Cerebellar cortex (tissue), 1 donor: Measurements from ENCODE around the gene GRIK1.
"Not testable (repeated sequence)": the region's sequence is repeated elsewhere in the genome, so short reads cannot be mapped to it uniquely, and the experiment has no call there.

Experiments
- DNase-seq: peaks from one replicate; pipeline ENCODE4 v3.0.0-alpha.2; 2015; ENCODE audit warnings: low spot score

Gene GRIK1

DNA sequence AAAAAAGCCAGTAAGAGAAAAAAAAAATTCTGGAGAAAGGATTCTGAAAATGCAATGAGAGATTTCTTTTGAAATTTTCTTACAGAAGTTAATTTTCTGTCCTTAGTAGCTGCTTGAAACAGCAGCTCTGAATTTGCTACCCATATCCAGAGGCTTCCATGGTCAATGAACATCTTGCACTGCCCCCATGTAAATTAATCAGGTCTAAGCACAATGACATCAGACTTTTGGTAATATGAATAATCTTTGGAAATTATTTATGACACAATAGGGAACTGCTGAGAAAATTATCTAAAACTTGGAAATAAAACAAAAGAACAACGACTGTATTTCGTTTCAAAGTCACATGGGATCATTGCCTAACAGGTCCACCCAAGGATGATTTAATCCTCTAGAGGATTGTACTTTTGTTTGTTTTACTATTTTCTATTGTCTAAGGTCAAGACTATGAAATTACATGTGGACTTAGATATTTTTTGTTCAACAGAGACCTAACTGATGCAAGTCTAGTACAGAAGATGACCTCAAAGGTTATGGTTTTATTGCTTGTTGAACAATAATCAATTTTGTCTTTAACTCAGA, 328.9 kb downstream of the GRIK1 start:
- no peak for DNase-seq

DNA sequence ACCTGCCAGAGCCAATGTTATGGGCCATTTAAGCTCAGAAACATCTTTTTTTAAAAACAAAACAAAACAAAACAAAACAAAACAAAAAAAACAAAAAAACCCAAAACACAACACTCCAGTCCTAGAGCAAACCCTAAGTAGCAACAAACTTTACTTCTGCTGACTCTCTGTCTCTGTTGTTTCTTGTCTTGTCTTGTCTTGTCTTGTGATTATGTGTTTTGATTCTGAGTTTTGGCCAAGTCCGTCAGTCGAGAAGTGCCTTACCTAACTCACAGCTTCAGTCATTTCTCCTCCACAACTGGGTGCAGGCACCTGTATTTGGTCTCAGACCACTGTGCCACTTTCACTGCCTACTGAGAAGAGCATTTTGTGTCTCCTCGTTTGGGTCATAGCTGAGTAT, 333.2 kb downstream of the GRIK1 start:
- DNase-seq: no peak

DNA sequence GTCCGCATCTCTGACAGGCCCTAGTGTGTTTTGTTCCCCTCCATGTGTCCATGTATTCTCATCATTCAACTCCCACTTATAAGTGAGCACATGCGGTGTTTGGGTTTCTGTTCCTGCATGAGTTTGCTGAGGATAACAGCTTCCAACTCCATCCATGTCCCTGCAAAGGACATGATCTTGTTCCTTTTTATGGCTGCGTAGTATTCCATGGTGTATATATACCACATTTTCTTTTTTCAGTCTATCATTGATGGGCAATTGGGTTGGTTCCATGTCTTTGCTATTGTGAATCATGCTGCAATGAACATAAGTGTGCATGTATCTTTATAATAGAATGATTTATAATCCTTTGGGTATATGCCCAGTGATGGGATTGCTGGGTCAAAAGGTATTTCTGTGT, 334.6 kb downstream of the GRIK1 start:
- not testable (repeated sequence) for DNase-seq

DNA sequence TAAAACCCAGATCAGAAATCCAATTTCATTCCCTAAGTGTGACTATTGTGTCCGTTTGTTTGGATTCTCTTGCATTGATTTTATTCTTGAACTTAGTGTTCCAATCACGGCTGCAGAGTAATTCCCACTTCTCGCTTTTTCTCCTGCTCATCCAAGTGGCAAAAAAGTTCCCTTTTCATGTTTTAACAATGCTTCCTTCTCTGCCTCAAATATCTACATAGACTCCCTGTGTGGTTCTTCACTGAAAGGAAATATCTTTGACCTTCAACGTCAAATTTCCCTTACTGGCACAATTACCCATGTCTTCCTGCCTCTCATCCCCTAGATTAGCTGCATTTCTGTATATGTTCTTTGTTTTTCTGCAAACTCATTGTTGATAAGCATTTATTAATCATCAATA, 335.7 kb downstream of the GRIK1 start:
- no peak for DNase-seq

DNA sequence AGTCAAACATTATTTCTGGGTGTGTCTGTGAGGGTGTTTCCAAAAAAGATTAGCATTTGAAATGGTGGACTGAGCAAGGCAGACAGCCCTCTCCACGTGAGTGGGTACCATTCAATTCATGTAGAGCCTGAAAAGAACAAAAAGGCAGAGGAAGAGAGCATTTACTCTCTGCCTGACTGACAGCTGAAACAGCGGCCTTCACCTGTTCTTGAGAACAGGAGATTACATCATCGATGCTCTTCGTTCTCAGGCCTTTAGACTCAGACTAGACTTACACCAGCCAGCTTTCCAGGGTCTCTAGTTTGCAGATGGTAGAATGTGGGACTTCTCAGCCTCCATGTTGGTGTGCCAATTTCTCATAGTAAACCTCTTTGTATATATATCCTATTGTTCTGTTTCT, 338.7 kb downstream of the GRIK1 start:
- DNase-seq: no peak

DNA sequence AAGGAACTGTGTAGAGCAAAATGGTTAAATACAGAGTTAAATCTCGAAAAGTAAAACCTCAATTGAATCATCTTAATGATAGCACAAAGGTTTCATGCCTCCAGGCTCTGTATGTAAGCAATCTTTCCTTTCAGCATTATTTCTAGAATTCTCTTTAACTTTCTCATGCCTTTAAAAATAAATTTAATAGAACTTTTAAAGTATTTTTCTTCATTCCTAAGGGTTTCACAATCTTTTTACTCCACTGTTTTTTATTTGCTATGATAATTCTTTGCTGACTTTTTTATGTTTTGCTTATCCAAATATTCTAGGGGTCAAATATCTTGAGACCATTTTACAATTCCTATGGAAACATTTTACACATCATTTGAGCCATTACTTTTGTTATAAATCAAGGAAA, 353.1 kb downstream of the GRIK1 start:
- DNase-seq: no peak

DNA sequence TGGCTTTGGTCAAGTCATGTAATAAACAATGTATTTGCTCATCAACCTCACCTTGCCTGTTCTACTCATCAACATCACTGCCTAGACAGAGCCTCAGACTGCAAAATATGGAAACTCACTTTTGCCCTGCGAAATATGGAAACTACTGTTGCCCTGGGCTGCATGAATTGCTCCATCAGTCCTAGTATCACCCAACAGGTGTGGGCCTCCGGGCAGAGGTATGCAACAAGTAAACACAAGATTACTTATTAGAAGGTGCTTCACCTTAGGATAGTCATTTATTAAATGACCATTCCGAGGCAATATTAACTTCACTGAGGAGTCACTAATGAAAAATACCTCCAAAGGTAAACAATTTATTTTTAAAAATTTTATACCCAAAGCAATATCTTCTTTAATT, 354.3 kb downstream of the GRIK1 start:
- no peak for DNase-seq

DNA sequence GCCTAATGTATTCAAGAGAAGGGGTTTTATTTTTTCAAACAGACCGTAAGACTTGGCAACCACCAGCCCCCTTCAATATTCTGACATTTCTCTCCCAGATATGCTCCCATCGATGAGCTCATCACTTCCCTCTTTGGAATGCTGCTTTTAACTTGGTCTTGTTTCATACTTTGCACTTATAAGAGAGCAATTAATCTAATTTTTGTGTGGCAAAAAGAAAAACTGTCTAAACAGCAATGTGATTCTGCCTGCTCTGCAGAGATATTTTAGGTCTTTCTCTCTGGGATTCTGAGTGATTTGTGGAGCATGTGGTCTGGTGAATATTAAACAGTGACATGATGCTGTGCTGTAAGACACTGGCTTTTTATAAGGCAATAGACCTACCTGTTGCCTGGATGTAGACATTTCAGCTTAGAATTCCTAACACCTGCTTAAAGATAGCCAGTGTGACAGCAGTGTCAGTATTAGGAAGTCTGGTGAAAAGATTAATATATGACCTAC, 356.3 kb downstream of the GRIK1 start:
- no peak for DNase-seq

DNA sequence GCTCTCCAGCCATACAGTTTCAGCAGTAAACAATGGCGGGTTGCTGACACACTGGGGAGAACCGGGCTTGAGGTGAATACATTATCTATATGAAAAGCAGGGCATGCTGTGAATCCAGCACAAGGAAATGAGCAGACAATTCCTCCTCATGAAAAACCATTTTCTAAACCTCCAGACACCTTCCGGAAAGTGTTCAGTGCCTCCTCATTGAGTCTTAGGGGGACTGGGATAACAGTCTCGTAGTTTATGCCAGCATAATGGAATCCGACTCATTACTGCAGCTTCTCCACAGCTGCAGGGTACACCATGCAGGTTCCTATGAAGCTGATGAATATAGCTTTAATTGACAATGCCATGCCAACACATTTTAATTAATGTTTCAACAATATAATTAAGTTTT, 356.9 kb downstream of the GRIK1 start:
- no peak for DNase-seq

DNA sequence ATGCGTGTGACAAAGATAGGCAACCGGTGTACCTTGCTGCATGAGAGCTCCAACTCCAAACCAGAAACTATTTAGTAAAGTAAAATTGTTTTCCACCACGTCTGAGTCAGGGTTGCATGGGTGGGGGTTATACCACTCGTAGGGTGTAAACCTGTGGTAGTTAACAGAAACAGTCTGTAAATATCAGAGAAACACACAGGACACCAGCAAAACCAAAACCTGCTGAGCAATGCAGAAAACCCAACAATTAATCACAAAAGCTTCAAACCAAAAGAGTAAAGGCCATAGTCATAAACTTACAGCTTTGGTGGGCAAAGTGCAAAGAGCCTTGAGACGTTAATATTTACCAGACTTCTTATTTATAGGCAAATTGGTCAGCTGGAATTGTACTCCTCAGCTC, 358.4 kb downstream of the GRIK1 start:
- no peak for DNase-seq

DNA sequence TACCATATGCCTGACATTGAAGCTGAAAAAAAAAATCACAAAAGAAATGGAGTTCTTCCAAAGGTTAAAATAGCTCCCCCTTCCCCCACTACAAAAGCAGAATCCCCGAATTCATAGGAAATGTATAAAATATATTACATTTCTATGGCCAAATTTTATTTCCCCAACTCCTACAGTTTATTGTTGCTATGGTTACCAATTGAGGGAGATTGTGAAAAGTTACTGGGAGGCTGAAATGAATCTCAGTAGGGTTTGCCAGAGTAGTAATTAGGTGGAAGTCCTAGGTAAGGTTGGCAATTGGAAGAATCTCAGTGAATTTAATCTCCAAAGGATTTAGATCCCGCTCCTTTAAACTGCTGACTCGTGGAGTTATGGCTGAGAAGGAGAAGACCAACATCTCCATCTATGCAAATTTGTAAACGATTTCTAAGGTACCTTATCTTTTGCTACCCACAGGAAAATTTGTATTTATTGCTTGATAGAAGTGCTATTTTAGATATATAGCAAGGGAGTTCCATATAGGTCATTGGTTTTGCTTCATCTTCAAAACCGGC, 359.0 kb downstream of the GRIK1 start:
- no peak for DNase-seq

DNA sequence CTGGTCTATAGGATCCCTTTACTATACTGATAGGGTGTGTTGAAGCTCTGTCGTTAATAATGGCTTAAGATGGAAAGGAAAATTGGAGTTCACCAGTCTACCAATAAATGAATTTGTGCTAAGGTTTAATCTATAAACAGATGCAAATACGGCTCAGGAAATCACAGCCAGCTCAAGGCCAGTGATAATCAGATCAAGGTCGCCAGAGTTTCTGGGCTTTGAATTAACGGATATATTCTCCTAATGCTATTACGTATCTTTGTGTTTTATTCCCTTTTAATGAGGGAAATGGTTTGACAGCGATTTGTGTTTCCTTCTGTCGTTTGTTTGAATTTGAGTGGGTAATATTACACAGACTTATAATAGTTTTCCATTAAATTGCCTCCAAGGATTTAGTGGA, 361.5 kb downstream of the GRIK1 start:
- no peak for DNase-seq

DNA sequence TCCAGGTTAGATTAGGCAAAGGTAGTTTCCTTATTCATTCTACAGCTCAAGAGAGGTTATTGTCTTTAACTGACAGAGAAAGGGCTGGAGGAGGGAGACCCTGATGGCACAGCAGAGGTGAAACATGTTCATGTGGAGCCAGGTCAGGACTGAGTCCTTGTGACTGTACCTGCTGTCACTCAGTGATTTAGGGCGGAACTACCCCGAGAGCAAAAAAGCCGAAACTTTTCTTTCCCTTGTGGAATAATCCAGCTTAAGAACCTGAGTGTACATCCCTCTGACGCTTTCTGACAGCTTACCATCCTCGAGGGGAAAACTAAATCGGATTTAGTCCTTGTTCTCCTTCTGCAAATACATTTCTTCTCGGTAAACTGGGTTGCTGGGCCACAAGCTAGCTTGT, 367.8 kb downstream of the GRIK1 start:
- no peak for DNase-seq

DNA sequence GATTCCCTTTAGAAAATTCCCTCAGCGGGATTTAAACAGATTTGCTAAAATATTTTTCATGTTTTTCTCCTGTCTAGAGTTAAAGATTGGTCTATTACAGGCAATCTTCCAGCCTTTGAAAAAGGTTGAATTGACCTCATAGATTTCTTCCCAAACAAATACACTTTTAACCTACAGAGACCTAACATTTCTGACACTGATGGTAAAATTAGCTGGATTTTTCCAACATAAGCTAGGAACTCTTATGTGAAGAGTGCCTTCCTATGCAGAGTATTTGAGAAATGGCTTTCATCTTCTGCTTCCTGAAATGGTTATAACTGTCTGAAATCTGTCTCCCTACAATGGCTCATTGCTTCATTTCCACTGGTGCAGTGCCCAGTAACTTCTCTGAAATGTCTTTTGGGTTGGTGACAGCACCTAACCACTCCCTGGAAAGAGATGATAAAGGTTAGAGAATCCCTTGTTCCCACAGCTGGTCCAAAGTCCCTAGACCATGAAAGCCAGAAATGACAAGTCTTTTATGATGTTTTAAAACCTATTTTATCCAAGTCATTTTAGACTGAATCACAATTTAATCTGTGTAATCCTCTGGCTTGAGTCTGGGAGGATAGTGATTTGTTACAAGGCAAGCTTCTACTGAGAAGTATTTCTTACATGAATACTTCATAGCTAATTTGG, 371.6 kb downstream of the GRIK1 start:
- DNase-seq: no peak

DNA sequence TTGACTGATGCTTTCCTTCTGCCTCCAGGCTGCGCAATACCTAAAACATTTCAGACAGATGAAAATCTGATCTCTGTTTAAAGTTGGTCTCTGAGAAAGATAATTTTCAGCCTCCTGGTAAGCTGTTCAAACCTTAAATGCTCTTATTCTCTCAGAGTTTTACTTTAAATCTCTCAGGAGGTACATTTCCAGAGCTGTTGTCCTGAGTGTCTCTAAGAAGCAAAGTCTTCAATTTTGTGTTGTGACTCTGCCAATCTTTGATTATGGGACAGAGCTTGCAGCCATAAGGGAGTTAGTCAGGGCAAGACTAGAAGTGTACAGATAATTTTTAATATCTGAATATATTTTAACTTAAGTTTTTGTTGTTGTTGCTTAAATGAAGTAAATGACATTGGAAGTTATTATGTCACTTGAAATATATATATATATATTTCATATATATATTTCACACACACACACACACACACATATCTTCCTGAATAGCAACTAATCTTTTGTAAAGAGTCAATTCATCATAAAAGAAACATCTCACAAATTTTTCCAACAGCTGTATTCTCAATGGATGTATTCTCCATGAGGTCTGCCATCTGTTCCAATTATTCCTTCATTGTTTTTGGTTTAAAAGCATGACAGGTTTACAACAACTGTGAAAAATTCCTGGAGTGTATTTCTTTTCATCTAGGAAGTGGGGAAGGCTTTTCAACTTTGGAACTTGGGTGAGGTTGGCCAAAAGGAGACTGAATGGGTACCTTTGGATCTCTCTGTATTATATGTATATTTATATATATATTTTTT, 381.7 kb downstream of the GRIK1 start:
- DNase-seq: no peak

DNA sequence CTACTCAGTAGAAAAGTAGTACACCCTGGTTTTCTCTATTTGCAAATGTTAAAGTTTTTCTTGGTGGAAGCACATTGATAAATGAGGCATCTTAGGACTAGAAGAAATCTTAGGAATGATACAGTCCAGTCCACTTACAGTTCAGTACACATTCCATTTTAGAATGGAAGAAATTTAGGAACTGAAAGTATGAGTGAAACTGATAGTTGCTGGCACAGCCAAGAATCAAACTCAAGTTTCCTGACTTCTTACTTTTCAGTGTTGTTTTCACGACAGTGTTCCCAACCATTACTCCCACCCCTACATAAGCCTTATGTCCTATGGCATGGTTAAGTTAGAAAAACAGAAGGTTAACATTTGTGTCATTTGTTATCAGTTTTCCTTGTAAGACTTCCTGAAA, 382.6 kb downstream of the GRIK1 start:
- no peak for DNase-seq

DNA sequence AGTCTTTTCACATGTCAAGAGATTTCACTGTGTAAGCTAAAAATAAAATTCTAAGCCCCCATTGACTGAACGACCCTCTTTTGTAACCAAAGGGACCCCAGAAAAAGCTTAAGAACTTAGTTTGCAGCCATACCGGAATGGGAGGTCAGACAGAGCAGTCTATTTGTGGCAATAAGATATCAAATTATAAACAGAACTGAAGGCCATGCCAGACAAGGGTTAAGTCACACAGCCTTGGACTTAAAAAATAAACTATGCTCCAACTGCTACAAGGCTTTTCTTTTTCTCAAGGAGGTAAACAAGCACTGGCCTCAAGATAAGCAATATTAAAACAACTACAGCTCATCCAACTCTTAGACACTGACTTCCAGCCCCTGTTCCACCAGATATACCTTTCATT, 384.2 kb downstream of the GRIK1 start:
- DNase-seq: no peak

DNA sequence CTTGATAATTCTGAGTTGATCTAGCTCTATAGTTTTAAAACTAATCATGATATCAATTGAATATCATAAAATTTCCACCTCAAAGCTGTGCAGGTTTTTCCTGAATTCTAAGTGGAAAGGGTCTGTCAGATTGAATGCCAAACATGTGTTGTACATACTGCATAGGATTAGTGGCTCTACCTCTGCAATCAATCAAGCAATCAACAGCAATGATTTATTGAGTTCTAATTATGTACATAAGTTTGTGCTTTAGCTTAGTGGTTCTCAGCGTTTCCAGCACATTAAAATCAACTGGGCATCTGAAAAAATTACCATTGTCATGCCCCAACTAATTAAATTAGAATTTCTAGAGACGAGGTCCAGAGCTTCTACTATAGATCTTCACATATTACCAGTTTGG, 389.6 kb downstream of the GRIK1 start:
- DNase-seq: no peak

DNA sequence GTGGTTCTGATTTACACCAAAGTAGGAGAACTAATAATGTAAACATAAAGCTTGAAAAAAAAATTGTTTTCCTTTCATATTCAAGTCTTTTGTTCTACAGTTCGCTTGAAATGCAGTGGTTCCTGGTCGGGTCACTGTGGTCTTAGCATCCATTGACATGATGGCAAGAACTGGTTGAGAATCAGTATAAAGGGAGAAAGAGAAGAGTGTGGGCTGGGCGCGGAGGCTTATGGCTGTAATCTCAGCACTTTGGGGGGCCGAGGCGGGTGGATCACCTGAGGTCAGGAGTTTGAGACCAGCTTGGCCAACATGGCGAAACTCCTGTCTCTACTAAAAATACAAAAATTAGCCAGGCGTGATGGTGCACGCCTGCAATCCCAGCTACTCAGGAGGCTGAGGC, 390.2 kb downstream of the GRIK1 start:
- no peak for DNase-seq

DNA sequence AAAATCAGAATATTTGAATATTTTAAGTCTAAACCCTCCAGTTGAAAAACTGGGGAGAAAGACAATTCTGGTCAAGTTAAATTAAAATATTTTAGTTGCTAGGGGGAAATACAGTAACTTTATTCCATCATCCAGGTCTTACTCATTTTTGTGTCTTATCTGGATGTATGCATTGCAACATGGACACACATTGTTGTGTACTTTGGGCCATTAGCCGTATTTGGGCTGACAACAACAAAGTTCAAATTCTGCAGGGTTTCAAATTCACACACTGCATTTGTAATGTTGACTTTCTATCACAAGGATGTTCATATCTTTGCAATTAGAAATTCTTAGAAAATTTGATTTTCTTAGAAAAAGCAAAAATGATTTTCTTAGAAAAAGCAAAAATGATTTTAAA, 391.8 kb downstream of the GRIK1 start:
- no peak for DNase-seq

DNA sequence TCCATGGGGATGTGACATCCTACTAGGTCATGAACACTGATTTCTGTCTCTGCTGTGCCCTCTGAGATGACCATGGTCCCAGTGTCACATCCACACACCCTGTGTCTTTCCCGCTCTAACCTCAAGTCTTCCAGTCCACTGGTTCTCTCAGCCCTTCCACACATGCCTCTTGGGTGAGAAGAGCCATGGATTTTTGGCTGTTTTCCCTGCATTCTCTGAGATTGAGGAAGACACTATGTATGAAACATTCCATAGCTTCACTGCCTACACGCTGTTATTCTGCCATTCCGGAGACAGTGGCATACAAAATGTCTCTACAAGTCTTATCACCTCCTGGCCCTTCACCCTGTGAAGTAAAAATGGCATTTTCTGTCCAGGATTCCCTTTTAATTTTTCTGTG, 393.7 kb downstream of the GRIK1 start:
- no peak for DNase-seq

DNA sequence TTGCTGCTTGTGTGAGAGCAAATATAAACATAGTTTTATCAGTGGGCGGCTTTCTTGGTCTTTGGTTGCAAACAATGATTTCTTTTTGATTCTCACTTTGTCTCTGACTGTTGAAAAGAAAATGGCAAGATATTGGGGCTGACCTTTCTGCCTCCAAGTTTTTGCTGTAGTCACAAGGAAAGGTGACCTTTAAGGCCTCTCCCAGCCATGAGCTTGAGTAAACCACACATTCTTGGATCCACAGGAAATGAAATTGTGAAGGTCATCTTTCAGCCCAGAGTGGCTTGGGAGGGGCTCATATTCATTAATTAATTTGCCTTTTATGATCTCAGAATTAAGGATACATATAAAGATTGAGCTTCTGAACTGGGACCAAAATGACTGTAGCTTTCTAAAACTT, 399.5 kb downstream of the GRIK1 start:
- DNase-seq: no peak

DNA sequence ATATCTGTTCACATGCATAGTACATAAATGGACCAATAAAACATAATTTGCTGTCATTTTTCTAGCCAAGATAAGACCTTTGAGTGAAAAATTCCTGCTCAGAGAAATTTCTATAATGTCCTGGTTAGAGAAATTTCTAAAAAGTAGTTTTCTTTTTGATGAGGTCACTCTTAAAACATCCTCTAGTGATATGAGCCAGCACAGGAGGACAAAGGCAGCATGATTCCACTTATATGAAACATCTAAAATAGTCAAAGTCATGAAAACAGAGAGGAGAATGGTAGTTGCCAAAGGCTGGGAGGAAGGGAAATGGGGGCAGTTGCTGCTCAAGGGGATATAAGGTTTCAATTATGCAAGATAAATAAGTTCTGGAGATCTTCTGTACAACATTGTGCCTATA, 401.7 kb downstream of the GRIK1 start:
- no peak for DNase-seq
